Measurements from ENCODE around the gene GLIS1. TPM values are rescaled to one million over a fixed set of nuclear protein-coding genes. Genes with fewer than 3 reads are reported as not detected.
A peak's percentile ranks its signal among the peaks of the same experiment; 100 is the strongest.

The GLIS1 gene
- total and polyA plus RNA-seq, 2 of the 8 experiments (the other 6 are each of a cell fraction or from before 2014, with no cell fraction given), result 0.15 to 0.22 TPM

GRCh38 chr1:53553734-53554509 is 185.0 kb downstream of the GLIS1 start:
- Histone ChIP-seq H4K91ac (replicated peaks; ENCODE audit: insufficient read length, low read length) (peak overlapping the region; percentile 66), H2AK5ac (ENCODE audit: low read depth, low read length) (no peak overlapping the region), H2AFZ (ENCODE audit: low read length) (no peak overlapping the region), H4K5ac (ENCODE audit: insufficient read length, low read depth, low read length) (no peak overlapping the region), H2BK5ac (ENCODE audit: low read depth, low read length) (no peak overlapping the region), H3K23ac (ENCODE audit: insufficient read length) (no peak overlapping the region), H3K4me3 (ENCODE audit: extremely low read depth in 1 of 4, insufficient read depth in 2 of 4, low read depth in 3 of 4, low read length in 4 of 4) (no peak overlapping the region), H3K79me2 (ENCODE audit: control insufficient read depth in 1 of 2, insufficient read depth in 2 of 2, low read length in 2 of 2) (no peaks in the 10 kb centered on the region), H3K9ac (replicated peaks in 1 of 4; ENCODE audit: extremely low read depth in 1 of 4, low read depth in 3 of 4, low read length in 3 of 4) (no peak overlapping the region), H3K27ac (ENCODE audit: low read depth, low read length) (no peak overlapping the region), H3K18ac (ENCODE audit: extremely low read depth, low read length) (no peak overlapping the region; the same call in 1 of the 2 replicates), H3K27me3 (replicated peaks in 1 of 4; ENCODE audit: control insufficient read depth in 3 of 4, extremely low read depth in 1 of 4, insufficient read depth in 3 of 4, low read length in 3 of 4) (peaks cover 0 to 6% (median 4%) of the 10 kb centered on the region in 4 experiments; a peak in 3 of 7 replicates), H3K79me1 (ENCODE audit: low read depth, low read length) (no peaks in the 10 kb centered on the region), H3K4me2 (ENCODE audit: insufficient read depth in 1 of 2, low read depth in 2 of 2, low read length in 2 of 2) (no peak overlapping the region), H2BK120ac (replicated peaks; ENCODE audit: low read depth, low read length) (no peak overlapping the region), H2BK20ac (ENCODE audit: low read length) (peak overlapping the region; percentile 44; the same call in 1 of the 2 replicates), H2BK12ac (ENCODE audit: low read depth, low read length) (no peak overlapping the region; the same call in 1 of the 2 replicates), H3K23me2 (ENCODE audit: low read depth, low read length) (peaks cover 3% of the 10 kb centered on the region), H4K20me1 (replicated peaks in 1 of 2; ENCODE audit: control insufficient read depth in 1 of 2, insufficient read depth in 2 of 2, low read length in 2 of 2) (peaks cover 0 to 4% of the 10 kb centered on the region in 2 experiments), H2BK15ac (ENCODE audit: low read length) (no peak overlapping the region), H3K9me3 (ENCODE audit: insufficient read depth in 2 of 2, low read depth in 1 of 2, low read length in 1 of 2) (no peaks in the 10 kb centered on the region), H3K36me3 (ENCODE audit: control insufficient read depth in 2 of 4, insufficient read depth in 4 of 4, low read length in 3 of 4) (no peaks in the 10 kb centered on the region), H3K14ac (ENCODE audit: insufficient read length) (no peak overlapping the region), H3K4me1 (replicated peaks in 1 of 4; ENCODE audit: control insufficient read depth in 3 of 4, insufficient read depth in 4 of 4, low read length in 3 of 4) (peaks cover 6 to 26% (median 16%) of the 10 kb centered on the region in 4 experiments), H3K4ac (replicated peaks; ENCODE audit: insufficient read length, low read depth, low read length) (no peak overlapping the region), H3K56ac (replicated peaks; ENCODE audit: insufficient read length, low read depth, low read length) (no peak overlapping the region), H4K8ac (ENCODE audit: extremely low read depth, insufficient read depth, low read length) (no peak overlapping the region)
- FAIRE-seq (no peak), DNase-seq (ENCODE audit: low read depth in 1 of 2, low spot score in 2 of 2) (no peak)
- CTCF ChIA-PET (ENCODE audit: partially characterized antibody), result interaction anchor here (0.6 to 3.0 kb wide), 17 partner anchors 10 to 1104 kb away, joined by 3 to 13 read pairs (median 3); no protein-coding TSS in a partner anchor
- TF ChIP-seq JUN (IDR thresholded peaks at IDR 0.05; ENCODE audit: low read depth, low read length) (no peak), SP1 (IDR thresholded peaks at IDR 0.05; ENCODE audit: low read depth, low read length) (no peak), CTBP2 (IDR thresholded peaks at IDR 0.05; ENCODE audit: borderline replicate concordance, insufficient read depth, insufficient read length, low read length) (no peak), CREB1 (IDR thresholded peaks at IDR 0.05) (no peak), KDM1A (IDR thresholded peaks at IDR 0.05; ENCODE audit: borderline replicate concordance, low read length) (no peak), NANOG (IDR thresholded peaks at IDR 0.05; ENCODE audit: insufficient read depth, low read depth, low read length, poor library complexity, severe bottlenecking) (no peak), KDM4A (IDR thresholded peaks at IDR 0.05; ENCODE audit: low read depth, low read length, severe bottlenecking) (no peak), BCL11A (IDR thresholded peaks at IDR 0.05; ENCODE audit: low read depth in 2 of 2, low read length in 2 of 2) (no peak)
- POLR2A ChIA-PET (ENCODE audit: partially characterized antibody), result interaction anchor here (1.8 kb wide), 1 partner anchor 10 kb away, joined by 5 read pairs; no protein-coding TSS in a partner anchor
- WGBS, 2 experiments (ENCODE audit: extremely low coverage in 1 of 2, insufficient coverage in 1 of 2, insufficient read length in 1 of 2, insufficient replicate concordance in 2 of 2, low coverage in 1 of 2, low lambda C conversion rate in 2 of 2, missing lambda C conversion rate in 1 of 2), result 87% methylated on average over 8 of the region's 8 CpGs; no CpG with 5 or more reads in 1 of the 2 experiments

All from H1 (cell line).